ENCODE results near the gene MED16. TPM values are rescaled to one million over a fixed set of nuclear protein-coding genes. Genes with fewer than 3 reads are reported as not detected.
A peak's percentile ranks its signal among the peaks of the same experiment; 100 is the strongest.

The MED16 gene
- total RNA-seq, 1 experiment from 2014 or later, result 69.1 TPM

DNA sequence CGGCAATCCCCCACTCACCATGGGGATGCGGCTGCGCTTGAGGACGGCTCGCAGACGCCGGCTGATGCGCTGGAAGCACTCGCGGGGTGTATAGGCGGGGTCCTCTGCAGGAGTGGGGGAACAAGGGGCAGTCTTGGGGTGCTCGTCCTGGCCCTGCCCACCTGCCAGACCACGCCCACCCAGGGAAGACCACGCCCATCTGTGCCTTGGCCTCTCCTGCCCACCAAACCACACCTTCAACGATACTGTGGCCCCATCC lies 7.0 kb upstream of the MED16 start:
- H3K36me3 Mint-ChIP-seq (ENCODE audit: insufficient read depth, unreplicated experiment), result peaks cover 36% of the 10 kb centered on the region
- intact Hi-C loops (cut with micrococcal nuclease; ENCODE audit: unreplicated experiment), result no loop called here
- no peaks in the 10 kb centered on the region for H3K36me3 ChIP-seq (ENCODE audit: control insufficient read depth, insufficient read depth, low read length)
- CTCF ChIA-PET, result no interaction called here
- POLR2A ChIA-PET, result no interaction called here
- no peaks in the 10 kb centered on the region for H3K9me3 Mint-ChIP-seq (ENCODE audit: unreplicated experiment)
- no peak overlapping the region for H3K4me3 Mint-ChIP-seq (ENCODE audit: unreplicated experiment)
- H3K27me3 Mint-ChIP-seq (ENCODE audit: insufficient read depth, unreplicated experiment), result no peaks in the 10 kb centered on the region
- no peaks in the 10 kb centered on the region for H3K9me3 ChIP-seq
- no peaks in the 10 kb centered on the region for H3K27me3 ChIP-seq (replicated peaks; ENCODE audit: control insufficient read depth, insufficient read depth, low read length)
- no peaks in the 10 kb centered on the region for H3K4me1 ChIP-seq
- no TSS peak for BruUV-seq (replicated peaks)
- no peaks in the 10 kb centered on the region for H3K4me1 Mint-ChIP-seq (ENCODE audit: low read depth, unreplicated experiment)
- no peak overlapping the region for H3K27ac Mint-ChIP-seq (ENCODE audit: unreplicated experiment)
- no peak for DNase-seq
- TF ChIP-seq, protein P1, sequence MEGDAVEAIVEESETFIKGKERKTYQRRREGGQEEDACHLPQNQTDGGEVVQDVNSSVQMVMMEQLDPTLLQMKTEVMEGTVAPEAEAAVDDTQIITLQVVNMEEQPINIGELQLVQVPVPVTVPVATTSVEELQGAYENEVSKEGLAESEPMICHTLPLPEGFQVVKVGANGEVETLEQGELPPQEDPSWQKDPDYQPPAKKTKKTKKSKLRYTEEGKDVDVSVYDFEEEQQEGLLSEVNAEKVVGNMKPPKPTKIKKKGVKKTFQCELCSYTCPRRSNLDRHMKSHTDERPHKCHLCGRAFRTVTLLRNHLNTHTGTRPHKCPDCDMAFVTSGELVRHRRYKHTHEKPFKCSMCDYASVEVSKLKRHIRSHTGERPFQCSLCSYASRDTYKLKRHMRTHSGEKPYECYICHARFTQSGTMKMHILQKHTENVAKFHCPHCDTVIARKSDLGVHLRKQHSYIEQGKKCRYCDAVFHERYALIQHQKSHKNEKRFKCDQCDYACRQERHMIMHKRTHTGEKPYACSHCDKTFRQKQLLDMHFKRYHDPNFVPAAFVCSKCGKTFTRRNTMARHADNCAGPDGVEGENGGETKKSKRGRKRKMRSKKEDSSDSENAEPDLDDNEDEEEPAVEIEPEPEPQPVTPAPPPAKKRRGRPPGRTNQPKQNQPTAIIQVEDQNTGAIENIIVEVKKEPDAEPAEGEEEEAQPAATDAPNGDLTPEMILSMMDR (IDR thresholded peaks at IDR 0.05; ENCODE audit: insufficient read depth in 1 of 2, low read depth in 1 of 2, low read length in 1 of 2, severe bottlenecking in 1 of 2, unreplicated experiment in 1 of 2), result no peak
- no peak overlapping the region for H3K4me3 ChIP-seq (ENCODE audit: low read depth, low read length)

DNA sequence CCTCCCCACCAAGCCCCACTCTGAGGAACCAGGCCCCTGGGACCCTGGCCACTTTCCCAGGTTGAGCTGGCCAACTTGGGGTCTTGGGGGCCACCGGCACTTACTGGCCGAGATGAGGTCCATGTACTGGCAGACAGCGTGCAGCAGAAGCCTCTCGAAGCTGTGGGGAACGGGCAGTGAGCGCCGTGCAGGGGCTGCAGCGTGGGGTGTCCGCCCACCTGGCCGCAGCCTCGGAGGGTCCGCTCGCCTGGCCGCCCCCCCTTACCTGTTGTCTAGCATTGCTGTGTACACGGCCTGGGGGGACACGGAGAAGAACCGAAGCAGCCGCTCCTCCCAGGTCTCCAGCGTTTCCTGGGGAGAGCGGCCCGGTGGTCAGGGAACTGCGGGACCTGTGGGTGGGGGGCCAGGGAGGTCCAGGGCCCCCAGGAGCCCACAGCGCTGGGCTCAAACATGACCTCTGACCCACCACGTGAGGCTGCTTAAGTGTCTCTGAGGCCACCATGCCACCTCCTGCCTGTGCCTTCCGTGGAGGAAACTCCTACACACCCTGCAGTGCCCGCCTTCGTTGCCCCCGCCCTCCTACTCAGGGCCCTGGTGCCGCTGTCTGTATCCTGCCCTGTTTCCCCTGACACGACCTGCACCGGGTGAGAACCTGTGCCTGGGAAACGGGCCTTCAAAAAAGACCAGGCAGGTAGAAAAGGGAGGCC lies 6.5 kb upstream of the MED16 start:
- Mint-ChIP-seq H3K36me3 (ENCODE audit: insufficient read depth, unreplicated experiment) (peaks cover 36% of the 10 kb centered on the region), H3K27ac (ENCODE audit: unreplicated experiment) (no peak overlapping the region), H3K9me3 (ENCODE audit: unreplicated experiment) (no peaks in the 10 kb centered on the region), H3K4me3 (ENCODE audit: unreplicated experiment) (no peak overlapping the region), H3K27me3 (ENCODE audit: insufficient read depth, unreplicated experiment) (no peaks in the 10 kb centered on the region), H3K4me1 (ENCODE audit: low read depth, unreplicated experiment) (no peaks in the 10 kb centered on the region)
- intact Hi-C loops (cut with micrococcal nuclease; ENCODE audit: unreplicated experiment), result no loop called here
- H3K36me3 ChIP-seq (ENCODE audit: control insufficient read depth, insufficient read depth, low read length), result no peaks in the 10 kb centered on the region
- H3K4me1 ChIP-seq, result no peaks in the 10 kb centered on the region
- BruUV-seq (replicated peaks), result no TSS peak
- H3K27me3 ChIP-seq (replicated peaks; ENCODE audit: control insufficient read depth, insufficient read depth, low read length), result no peaks in the 10 kb centered on the region
- CTCF ChIA-PET, result interaction anchor here (0.6 kb wide), 1 partner anchor 43 kb away, joined by 10 read pairs; no protein-coding TSS in a partner anchor
- no peak for DNase-seq
- POLR2A ChIA-PET, result no interaction called here
- H3K4me3 ChIP-seq (ENCODE audit: low read depth, low read length), result no peak overlapping the region
- TF ChIP-seq, protein P1 (IDR thresholded peaks at IDR 0.05; ENCODE audit: insufficient read depth in 1 of 2, low read depth in 1 of 2, low read length in 1 of 2, severe bottlenecking in 1 of 2, unreplicated experiment in 1 of 2), result no peak
- no peaks in the 10 kb centered on the region for H3K9me3 ChIP-seq

DNA sequence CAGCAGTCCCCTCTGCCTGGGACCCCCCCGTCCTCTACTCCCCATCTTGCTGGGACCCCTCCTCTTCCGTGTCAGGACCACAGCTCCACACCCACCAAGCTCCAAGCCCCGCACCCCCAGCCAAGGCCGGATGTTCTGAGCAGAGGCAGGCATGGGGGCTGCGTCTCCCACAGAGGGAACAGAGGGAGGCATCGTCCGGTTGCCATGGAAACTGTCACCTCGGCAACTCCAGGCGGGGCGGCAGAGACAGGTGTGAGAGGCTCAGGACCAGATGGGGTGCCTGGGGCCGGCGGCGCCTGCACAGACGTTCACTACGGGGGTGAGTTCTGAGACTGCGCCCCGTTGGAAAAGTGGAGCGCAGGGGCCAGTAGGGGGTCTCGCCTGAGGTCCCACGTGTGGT lies 5.7 kb upstream of the MED16 start:
- no peak overlapping the region for H3K4me3 Mint-ChIP-seq (ENCODE audit: unreplicated experiment)
- CTCF ChIA-PET, result no interaction called here

More for the DNA sequence above, 5.7 kb upstream of the MED16 start:
- H3K36me3 ChIP-seq (ENCODE audit: control insufficient read depth, insufficient read depth, low read length), result no peaks in the 10 kb centered on the region
- no TSS peak for BruUV-seq (replicated peaks)
- Mint-ChIP-seq H3K27ac (ENCODE audit: unreplicated experiment) (no peak overlapping the region), H3K27me3 (ENCODE audit: insufficient read depth, unreplicated experiment) (no peaks in the 10 kb centered on the region), H3K4me1 (ENCODE audit: low read depth, unreplicated experiment) (no peaks in the 10 kb centered on the region), H3K36me3 (ENCODE audit: insufficient read depth, unreplicated experiment) (peaks cover 41% of the 10 kb centered on the region), H3K9me3 (ENCODE audit: unreplicated experiment) (no peaks in the 10 kb centered on the region)
- POLR2A ChIA-PET, result no interaction called here
- no peaks in the 10 kb centered on the region for H3K4me1 ChIP-seq
- no peaks in the 10 kb centered on the region for H3K9me3 ChIP-seq
- intact Hi-C loops (cut with micrococcal nuclease; ENCODE audit: unreplicated experiment), result no loop called here
- peak in 1 of 2 experiments; percentile 53 for DNase-seq
- H3K27me3 ChIP-seq (replicated peaks; ENCODE audit: control insufficient read depth, insufficient read depth, low read length), result no peaks in the 10 kb centered on the region
- no peak overlapping the region for H3K4me3 ChIP-seq (ENCODE audit: low read depth, low read length)
- TF ChIP-seq, protein P1 (IDR thresholded peaks at IDR 0.05; ENCODE audit: insufficient read depth in 1 of 2, low read depth in 1 of 2, low read length in 1 of 2, severe bottlenecking in 1 of 2, unreplicated experiment in 1 of 2), result no peak
